ENCODE measurements around the gene RAD51B. TPM values are rescaled to one million over a fixed set of nuclear protein-coding genes. Genes with fewer than 3 reads are reported as not detected.

The RAD51B gene
- total RNA-seq, 1 experiment from 2014 or later, result 14.2 TPM

DNA sequence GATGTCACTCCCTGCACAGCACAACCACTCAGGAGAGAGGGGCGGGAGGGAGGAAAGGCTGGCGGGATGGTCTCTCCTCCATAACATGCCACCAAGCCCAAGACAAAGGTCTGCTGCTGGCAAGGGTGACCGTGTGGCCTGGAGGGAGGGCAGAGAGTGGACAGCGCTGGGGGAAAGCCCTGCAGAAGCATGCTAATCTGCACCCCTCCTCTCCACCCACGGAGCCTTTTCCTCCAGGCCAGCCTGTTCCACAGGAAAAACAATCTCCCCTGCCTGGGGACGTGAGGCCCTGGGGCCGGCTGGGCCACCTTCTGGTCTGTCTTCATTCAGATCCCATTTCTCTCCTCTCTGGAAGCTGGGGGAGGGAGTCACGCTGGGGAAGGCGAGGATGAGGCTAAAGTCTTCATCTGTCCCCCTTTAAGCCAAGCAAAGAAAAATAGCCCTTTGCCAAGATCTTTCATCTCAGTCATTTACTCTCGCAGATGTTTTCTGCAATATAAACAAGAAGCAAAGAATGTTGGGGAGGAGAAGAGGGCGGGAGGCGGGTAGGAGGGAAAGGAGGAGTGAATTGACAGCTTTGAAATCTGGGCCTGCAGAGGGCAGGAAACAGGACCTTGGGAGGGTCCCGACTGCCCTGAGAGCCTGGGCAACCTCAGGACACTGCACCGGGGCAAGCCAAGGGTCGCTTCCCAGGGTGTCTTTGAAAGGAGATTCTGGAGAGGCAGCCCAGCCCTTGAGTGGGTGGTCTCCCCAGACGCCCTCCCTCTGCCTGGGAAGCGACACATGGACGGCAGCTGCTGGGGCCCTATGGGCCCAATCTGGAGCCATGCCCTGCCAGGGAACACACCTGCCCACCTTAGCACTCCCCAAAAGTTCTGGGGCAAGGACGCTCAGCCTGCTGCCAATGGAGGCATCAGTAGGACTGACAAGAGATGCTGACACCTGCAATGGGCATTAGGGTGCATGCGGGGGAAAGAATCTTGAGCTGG is 839.7 kb downstream of the RAD51B start:
- H3K36me3 Mint-ChIP-seq, result no peaks in the 10 kb centered on the region
- H3K4me1 Mint-ChIP-seq, result peaks cover 27% of the 10 kb centered on the region
- H3K27me3 Mint-ChIP-seq (ENCODE audit: low read depth), result 0 out of 2 replicates have a peak, but pooled peaks cover 3% of the 10 kb centered on the region
- no peak overlapping the region for H3K27ac Mint-ChIP-seq
- TF ChIP-seq, protein P1, sequence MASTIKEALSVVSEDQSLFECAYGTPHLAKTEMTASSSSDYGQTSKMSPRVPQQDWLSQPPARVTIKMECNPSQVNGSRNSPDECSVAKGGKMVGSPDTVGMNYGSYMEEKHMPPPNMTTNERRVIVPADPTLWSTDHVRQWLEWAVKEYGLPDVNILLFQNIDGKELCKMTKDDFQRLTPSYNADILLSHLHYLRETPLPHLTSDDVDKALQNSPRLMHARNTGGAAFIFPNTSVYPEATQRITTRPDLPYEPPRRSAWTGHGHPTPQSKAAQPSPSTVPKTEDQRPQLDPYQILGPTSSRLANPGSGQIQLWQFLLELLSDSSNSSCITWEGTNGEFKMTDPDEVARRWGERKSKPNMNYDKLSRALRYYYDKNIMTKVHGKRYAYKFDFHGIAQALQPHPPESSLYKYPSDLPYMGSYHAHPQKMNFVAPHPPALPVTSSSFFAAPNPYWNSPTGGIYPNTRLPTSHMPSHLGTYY (CRISPR knock-in tag; IDR thresholded peaks at IDR 0.05), result no peak
- TF ChIP-seq, protein P2, sequence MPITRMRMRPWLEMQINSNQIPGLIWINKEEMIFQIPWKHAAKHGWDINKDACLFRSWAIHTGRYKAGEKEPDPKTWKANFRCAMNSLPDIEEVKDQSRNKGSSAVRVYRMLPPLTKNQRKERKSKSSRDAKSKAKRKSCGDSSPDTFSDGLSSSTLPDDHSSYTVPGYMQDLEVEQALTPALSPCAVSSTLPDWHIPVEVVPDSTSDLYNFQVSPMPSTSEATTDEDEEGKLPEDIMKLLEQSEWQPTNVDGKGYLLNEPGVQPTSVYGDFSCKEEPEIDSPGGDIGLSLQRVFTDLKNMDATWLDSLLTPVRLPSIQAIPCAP (CRISPR knock-in tag; IDR thresholded peaks at IDR 0.05), result no peak
- TF ChIP-seq ZNF416 (CRISPR knock-in tag; IDR thresholded peaks at IDR 0.05) (no peak), ZNF423 (CRISPR knock-in tag; IDR thresholded peaks at IDR 0.05) (no peak), IRF2 (CRISPR knock-in tag; IDR thresholded peaks at IDR 0.05; ENCODE audit: borderline replicate concordance, low read depth) (no peak), SP1 (CRISPR knock-in tag; conservative IDR thresholded peaks at IDR 0.05) (no peak), ATF1 (CRISPR knock-in tag; IDR thresholded peaks at IDR 0.05) (no peak), NR3C1 (CRISPR knock-in tag; conservative IDR thresholded peaks at IDR 0.05; ENCODE audit: low read depth) (no peak)
- TF ChIP-seq, protein P3, sequence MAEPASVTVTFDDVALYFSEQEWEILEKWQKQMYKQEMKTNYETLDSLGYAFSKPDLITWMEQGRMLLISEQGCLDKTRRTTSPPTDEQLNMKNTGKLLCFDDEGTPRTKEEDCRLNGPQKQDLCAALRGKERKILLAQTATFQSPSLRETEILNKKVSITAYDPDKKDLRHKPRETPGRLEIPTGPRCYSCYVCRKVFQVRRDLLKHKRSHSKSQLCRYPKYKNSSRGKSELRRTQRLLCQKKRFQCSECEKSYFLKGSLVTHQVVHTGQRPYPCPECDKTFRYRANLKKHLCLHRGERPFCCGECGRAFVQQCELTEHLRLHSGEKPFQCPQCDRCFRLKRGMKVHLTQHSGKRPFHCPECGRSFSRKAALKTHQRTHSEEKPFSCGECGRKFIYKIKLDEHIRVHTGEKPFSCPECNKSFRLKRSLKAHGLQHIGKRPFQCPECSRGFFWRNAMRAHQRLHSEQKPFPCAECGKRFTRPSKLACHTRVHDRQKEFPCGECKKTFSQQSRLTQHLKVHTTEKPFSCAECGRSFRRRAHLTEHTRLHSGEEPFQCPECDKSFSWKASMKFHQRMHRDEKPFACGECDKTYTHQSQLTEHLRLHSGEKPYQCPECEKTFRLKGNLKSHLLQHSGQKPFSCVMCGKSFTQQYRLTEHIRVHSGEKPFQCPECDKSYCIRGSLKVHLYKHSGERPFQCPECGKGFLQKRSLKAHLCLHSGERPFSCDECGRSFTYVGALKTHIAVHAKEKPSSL (CRISPR knock-in tag; conservative IDR thresholded peaks at IDR 0.05), result no peak
- TF ChIP-seq, protein P4, sequence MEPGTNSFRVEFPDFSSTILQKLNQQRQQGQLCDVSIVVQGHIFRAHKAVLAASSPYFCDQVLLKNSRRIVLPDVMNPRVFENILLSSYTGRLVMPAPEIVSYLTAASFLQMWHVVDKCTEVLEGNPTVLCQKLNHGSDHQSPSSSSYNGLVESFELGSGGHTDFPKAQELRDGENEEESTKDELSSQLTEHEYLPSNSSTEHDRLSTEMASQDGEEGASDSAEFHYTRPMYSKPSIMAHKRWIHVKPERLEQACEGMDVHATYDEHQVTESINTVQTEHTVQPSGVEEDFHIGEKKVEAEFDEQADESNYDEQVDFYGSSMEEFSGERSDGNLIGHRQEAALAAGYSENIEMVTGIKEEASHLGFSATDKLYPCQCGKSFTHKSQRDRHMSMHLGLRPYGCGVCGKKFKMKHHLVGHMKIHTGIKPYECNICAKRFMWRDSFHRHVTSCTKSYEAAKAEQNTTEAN (CRISPR knock-in tag; IDR thresholded peaks at IDR 0.05), result no peak
- TF ChIP-seq, protein P5, sequence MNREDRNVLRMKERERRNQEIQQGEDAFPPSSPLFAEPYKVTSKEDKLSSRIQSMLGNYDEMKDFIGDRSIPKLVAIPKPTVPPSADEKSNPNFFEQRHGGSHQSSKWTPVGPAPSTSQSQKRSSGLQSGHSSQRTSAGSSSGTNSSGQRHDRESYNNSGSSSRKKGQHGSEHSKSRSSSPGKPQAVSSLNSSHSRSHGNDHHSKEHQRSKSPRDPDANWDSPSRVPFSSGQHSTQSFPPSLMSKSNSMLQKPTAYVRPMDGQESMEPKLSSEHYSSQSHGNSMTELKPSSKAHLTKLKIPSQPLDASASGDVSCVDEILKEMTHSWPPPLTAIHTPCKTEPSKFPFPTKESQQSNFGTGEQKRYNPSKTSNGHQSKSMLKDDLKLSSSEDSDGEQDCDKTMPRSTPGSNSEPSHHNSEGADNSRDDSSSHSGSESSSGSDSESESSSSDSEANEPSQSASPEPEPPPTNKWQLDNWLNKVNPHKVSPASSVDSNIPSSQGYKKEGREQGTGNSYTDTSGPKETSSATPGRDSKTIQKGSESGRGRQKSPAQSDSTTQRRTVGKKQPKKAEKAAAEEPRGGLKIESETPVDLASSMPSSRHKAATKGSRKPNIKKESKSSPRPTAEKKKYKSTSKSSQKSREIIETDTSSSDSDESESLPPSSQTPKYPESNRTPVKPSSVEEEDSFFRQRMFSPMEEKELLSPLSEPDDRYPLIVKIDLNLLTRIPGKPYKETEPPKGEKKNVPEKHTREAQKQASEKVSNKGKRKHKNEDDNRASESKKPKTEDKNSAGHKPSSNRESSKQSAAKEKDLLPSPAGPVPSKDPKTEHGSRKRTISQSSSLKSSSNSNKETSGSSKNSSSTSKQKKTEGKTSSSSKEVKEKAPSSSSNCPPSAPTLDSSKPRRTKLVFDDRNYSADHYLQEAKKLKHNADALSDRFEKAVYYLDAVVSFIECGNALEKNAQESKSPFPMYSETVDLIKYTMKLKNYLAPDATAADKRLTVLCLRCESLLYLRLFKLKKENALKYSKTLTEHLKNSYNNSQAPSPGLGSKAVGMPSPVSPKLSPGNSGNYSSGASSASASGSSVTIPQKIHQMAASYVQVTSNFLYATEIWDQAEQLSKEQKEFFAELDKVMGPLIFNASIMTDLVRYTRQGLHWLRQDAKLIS (CRISPR knock-in tag; IDR thresholded peaks at IDR 0.05; ENCODE audit: borderline replicate concordance), result no peak
- H3K4me3 Mint-ChIP-seq, result no peak overlapping the region
- ChIA-PET CTCF (interaction anchor here (1.1 to 1.3 kb wide), 2 partner anchors 50 to 361 kb away, joined by 3 to 4 read pairs; no protein-coding TSS in a partner anchor), POLR2A (no interaction called here)
- no peaks in the 10 kb centered on the region for H3K9me3 Mint-ChIP-seq
- no peak for ATAC-seq
- DNase-seq (ENCODE audit: low spot score), result no peak

DNA sequence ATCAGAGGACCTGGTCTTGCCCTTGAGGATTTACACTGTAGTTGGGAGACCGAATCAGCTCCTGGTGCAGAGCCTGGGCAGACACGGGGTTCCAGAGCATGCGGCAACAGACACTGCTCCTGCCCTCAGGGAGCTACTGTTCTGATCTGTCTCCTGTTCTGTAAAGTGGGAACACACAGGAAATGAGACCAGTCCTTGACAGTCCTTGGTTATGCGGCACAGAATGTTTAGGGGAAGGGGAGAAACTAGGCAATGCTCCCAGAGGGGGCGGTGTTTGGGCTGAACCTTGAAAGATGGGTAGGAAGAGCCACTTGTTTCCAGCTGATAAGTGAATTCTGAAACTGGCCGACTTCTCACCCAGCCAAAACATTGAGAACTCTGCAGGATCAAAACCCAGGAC is 840.9 kb downstream of the RAD51B start:
- no peak for TF ChIP-seq MYBL2 (CRISPR knock-in tag; IDR thresholded peaks at IDR 0.05)
- POLR2A ChIA-PET, result no interaction called here
- Mint-ChIP-seq H3K4me3 (no peak overlapping the region), H3K27ac (no peak overlapping the region), H3K27me3 (ENCODE audit: low read depth) (0 out of 2 replicates have a peak, but pooled peaks cover 3% of the 10 kb centered on the region), H3K9me3 (no peaks in the 10 kb centered on the region), H3K4me1 (peaks cover 24% of the 10 kb centered on the region), H3K36me3 (no peaks in the 10 kb centered on the region)
- peak; percentile 22 for ATAC-seq
- no peak for DNase-seq (ENCODE audit: low spot score)
- CTCF ChIA-PET, result interaction anchor here (1.1 to 1.3 kb wide), 3 partner anchors 51 to 362 kb away, joined by 3 to 4 read pairs (median 3); no protein-coding TSS in a partner anchor
